OCI-LY3 (cell line): ENCODE data around the gene ZMYND8.

Experiments
- H2AFZ ChIP-seq: fragments of 200-600, 300-600 bp; shearing (Covaris generic); 2 replicates; pipeline ENCODE4 v1.6.0; 2014; ENCODE audit warnings: antibody characterized with exemption, low read depth, low read length
- H3K27ac ChIP-seq: fragments of 200-600, 300-600 bp; sonication (generic); 2 replicates; pipeline ENCODE4 v1.5.1; 2014; ENCODE audit warnings: mild to moderate bottlenecking, low read length, moderate library complexity, mixed read lengths
- H3K27me3 ChIP-seq: fragments of 200-600, 300-600 bp; sonication (generic); 2 replicates; pipeline ENCODE4 v1.6.1; 2014; ENCODE audit warnings: low read depth, low read length, mixed read lengths
- H3K36me3 ChIP-seq: fragments of 200-600, 300-600 bp; sonication (generic); replicated peaks from 2 replicates; pipeline ENCODE3; 2014; ENCODE audit warnings: low read depth, low read length, mixed read lengths
- H3K4me1 ChIP-seq: fragments of 300-600, 200-600 bp; sonication (generic); 2 replicates; pipeline ENCODE4 v1.6.1; 2014; ENCODE audit warnings: low read length, mixed read lengths
- H3K4me2 ChIP-seq: fragments of 200-600, 300-600 bp; sonication (generic); 2 replicates; pipeline ENCODE4 v1.6.1; 2014; ENCODE audit warnings: low read length, mixed read lengths
- H3K4me3 ChIP-seq: fragments of 300-600, 200-600 bp; sonication (generic); 2 replicates; pipeline ENCODE4 v1.5.1; 2014; ENCODE audit warnings: antibody characterized with exemption, mild to moderate bottlenecking, low read length, moderate library complexity
- H3K79me2 ChIP-seq: fragments of 300-600, 200-600 bp; shearing (Covaris generic); 2 replicates; pipeline ENCODE4 v1.6.1; 2014; ENCODE audit warnings: mild to moderate bottlenecking, low read length, mixed read lengths
- H3K9ac ChIP-seq: fragments of 300-600, 200-600 bp; shearing (Covaris generic); 2 replicates; pipeline ENCODE4 v1.6.0; 2014; ENCODE audit warnings: mild to moderate bottlenecking, low read length, moderate library complexity
- H3K9me3 ChIP-seq: fragments of 200-600, 300-600 bp; shearing (Covaris generic); 2 replicates; pipeline ENCODE4 v1.6.1; 2014; ENCODE audit warnings: low read length, mixed read lengths; ENCODE audit not compliant: insufficient read depth
- H4K20me1 ChIP-seq: fragments of 200-600, 300-600 bp; sonication (generic); 2 replicates; pipeline ENCODE4 v1.6.1; 2016; ENCODE audit warnings: low read length, mixed read lengths; ENCODE audit not compliant: insufficient read depth
- CTCF ChIP-seq: fragments of 200-600, 300-600 bp; sonication (generic); IDR thresholded peaks from 2 replicates; pipeline ENCODE4 v1.5.1; 2014; ENCODE audit warnings: antibody characterized with exemption, low read length, low read depth
- EZH2phosphoT487 ChIP-seq: fragments of 200-600 bp; shearing (Covaris generic); IDR thresholded peaks from 2 replicates; pipeline ENCODE4 v1.6.1; 2018; ENCODE audit warnings: antibody characterized with exemption, mixed run types, low read depth

Gene ZMYND8

GRCh38 chr20:47212606-47213207 lies 143.8 kb downstream of the ZMYND8 start:
- Histone ChIP-seq H3K9ac (no peak overlapping the region), H3K4me1 (no peaks in the 10 kb centered on the region), H3K27ac (no peak overlapping the region), H4K20me1 (0 out of 2 replicates have a peak, but pooled peaks cover 12% of the 10 kb centered on the region), H3K4me2 (no peak overlapping the region), H3K27me3 (no peaks in the 10 kb centered on the region), H2AFZ (no peak overlapping the region), H3K9me3 (no peaks in the 10 kb centered on the region), H3K4me3 (no peak overlapping the region), H3K79me2 (no peaks in the 10 kb centered on the region), H3K36me3 (peaks cover 42% of the 10 kb centered on the region)
- no peak for TF ChIP-seq EZH2phosphoT487
- TF ChIP-seq CTCF, result no peak

- no peak overlapping the region for H2AFZ ChIP-seq
- 0 out of 2 replicates have a peak, but pooled peaks cover 12% of the 10 kb centered on the region for H4K20me1 ChIP-seq
- no peak overlapping the region for H3K9ac ChIP-seq
- H3K36me3 ChIP-seq, result peaks cover 35% of the 10 kb centered on the region
- no peaks in the 10 kb centered on the region for H3K79me2 ChIP-seq
- no peak overlapping the region for H3K27ac ChIP-seq
- no peak overlapping the region for H3K4me3 ChIP-seq
- H3K4me2 ChIP-seq, result no peak overlapping the region
- peaks cover 1% of the 10 kb centered on the region for H3K4me1 ChIP-seq
- no peaks in the 10 kb centered on the region for H3K9me3 ChIP-seq
- H3K27me3 ChIP-seq, result no peaks in the 10 kb centered on the region
- TF ChIP-seq EZH2phosphoT487 (no peak), CTCF (no peak)
Measured at GRCh38 chr20:47211036-47211435, 145.5 kb downstream of the ZMYND8 start.

- TF ChIP-seq CTCF, result no peak
- TF ChIP-seq EZH2phosphoT487, result no peak
- H3K4me2 ChIP-seq, result no peak overlapping the region
- peaks cover 31% of the 10 kb centered on the region for H3K36me3 ChIP-seq
- no peak overlapping the region for H3K27ac ChIP-seq
- H3K9me3 ChIP-seq, result no peaks in the 10 kb centered on the region
- H2AFZ ChIP-seq, result no peak overlapping the region
- peaks cover 7% of the 10 kb centered on the region for H3K4me1 ChIP-seq
- no peak overlapping the region for H3K4me3 ChIP-seq
- no peak overlapping the region for H3K9ac ChIP-seq
- no peaks in the 10 kb centered on the region for H3K79me2 ChIP-seq
- no peaks in the 10 kb centered on the region for H3K27me3 ChIP-seq
- H4K20me1 ChIP-seq, result 0 out of 2 replicates have a peak, but pooled peaks cover 9% of the 10 kb centered on the region
Measured at GRCh38 chr20:47210470-47210869, 146.0 kb downstream of the ZMYND8 start.

- 0 out of 2 replicates have a peak, but pooled peaks cover 9% of the 10 kb centered on the region for H4K20me1 ChIP-seq
- no peak overlapping the region for H3K4me3 ChIP-seq
- H3K79me2 ChIP-seq, result no peaks in the 10 kb centered on the region
- no peak overlapping the region for H3K4me2 ChIP-seq
- TF ChIP-seq CTCF, result no peak
- TF ChIP-seq EZH2phosphoT487, result no peak
- H3K27ac ChIP-seq, result no peak overlapping the region
- H3K9ac ChIP-seq, result no peak overlapping the region
- no peaks in the 10 kb centered on the region for H3K9me3 ChIP-seq
- peaks cover 8% of the 10 kb centered on the region for H3K4me1 ChIP-seq
- no peak overlapping the region for H2AFZ ChIP-seq
- peaks cover 31% of the 10 kb centered on the region for H3K36me3 ChIP-seq
- H3K27me3 ChIP-seq, result no peaks in the 10 kb centered on the region
Measured at GRCh38 chr20:47209982-47210381, 146.5 kb downstream of the ZMYND8 start.
